SK-N-MC (cell line): ENCODE results near the gene TP73.

ENCODE experiments used
- EZH2 ChIP-seq: fragments of 200-600 bp; sonication (generic); IDR thresholded peaks from one replicate; pipeline ENCODE4 v1.6.1; 2017; ENCODE audit warnings: antibody characterized with exemption
- FOXP2 ChIP-seq: optimal IDR thresholded peaks from 2 replicates; pipeline ENCODE3; 2011; ENCODE audit warnings: mild to moderate bottlenecking, moderate library complexity; ENCODE audit not compliant: insufficient read depth; ENCODE audit errors: extremely low read length, control extremely low read depth
- POLR2AphosphoS5 ChIP-seq: IDR thresholded peaks from 2 replicates; pipeline ENCODE4 v1.6.1; 2012; ENCODE audit warnings: mild to moderate bottlenecking, low read depth, low read length, borderline replicate concordance

- no peak for TF ChIP-seq POLR2AphosphoS5
- no peak for TF ChIP-seq EZH2
- TF ChIP-seq FOXP2 = no peak
Measured at GRCh38 chr1:3669421-3669821, 17.1 kb downstream of the TP73 start.
